GM12872 (cell line): ENCODE results near the gene XYLT1.

Source experiments
- CTCF ChIP-seq: IDR thresholded peaks from 3 replicates; pipeline ENCODE4 v1.5.1; 2011; ENCODE audit warnings: low read depth, mild to moderate bottlenecking, low read length, moderate library complexity; ENCODE audit not compliant: insufficient read depth

Gene XYLT1

GRCh38 chr16:17261197-17261858, 209.4 kb downstream of the XYLT1 start:
- TF ChIP-seq CTCF: no peak

GRCh38 chr16:17260276-17260849, 210.4 kb downstream of the XYLT1 start:
- no peak for TF ChIP-seq CTCF

GRCh38 chr16:17259751-17260270, 210.9 kb downstream of the XYLT1 start:
- no peak for TF ChIP-seq CTCF

GRCh38 chr16:17258848-17259713, 211.7 kb downstream of the XYLT1 start:
- TF ChIP-seq CTCF: no peak

- no peak for TF ChIP-seq CTCF
Observed at GRCh38 chr16:17258077-17258599, 212.6 kb downstream of the XYLT1 start.

GRCh38 chr16:17257426-17258023, 213.2 kb downstream of the XYLT1 start:
- TF ChIP-seq CTCF: no peak

- TF ChIP-seq CTCF: no peak
Observed at GRCh38 chr16:17252701-17253100, 218.1 kb downstream of the XYLT1 start.
